Anterior cingulate cortex (tissue), 58 donors: ENCODE data around the gene DHPS.
"Not testable (repeated sequence)": the region's sequence is repeated elsewhere in the genome, so short reads cannot be mapped to it uniquely, and the experiment has no call there.

ENCODE experiments used
- DNase-seq, 58 donors: peaks; one replicate each; lab custom pipeline; 2025; lab: John Stamatoyannopoulos, UW

The DHPS gene

GRCh38 chr19:12706332-12706718 is 24.6 kb upstream of the DHPS start:
- DNase-seq: no peak

- no peak for DNase-seq
These were observed 24.1 kb upstream of the DHPS start for GRCh38 chr19:12705654-12706331.

- DNase-seq: no peak
These were observed 23.5 kb upstream of the DHPS start for GRCh38 chr19:12705169-12705568.

GRCh38 chr19:12703046-12703445 is 21.4 kb upstream of the DHPS start:
- DNase-seq: no peak

DNA sequence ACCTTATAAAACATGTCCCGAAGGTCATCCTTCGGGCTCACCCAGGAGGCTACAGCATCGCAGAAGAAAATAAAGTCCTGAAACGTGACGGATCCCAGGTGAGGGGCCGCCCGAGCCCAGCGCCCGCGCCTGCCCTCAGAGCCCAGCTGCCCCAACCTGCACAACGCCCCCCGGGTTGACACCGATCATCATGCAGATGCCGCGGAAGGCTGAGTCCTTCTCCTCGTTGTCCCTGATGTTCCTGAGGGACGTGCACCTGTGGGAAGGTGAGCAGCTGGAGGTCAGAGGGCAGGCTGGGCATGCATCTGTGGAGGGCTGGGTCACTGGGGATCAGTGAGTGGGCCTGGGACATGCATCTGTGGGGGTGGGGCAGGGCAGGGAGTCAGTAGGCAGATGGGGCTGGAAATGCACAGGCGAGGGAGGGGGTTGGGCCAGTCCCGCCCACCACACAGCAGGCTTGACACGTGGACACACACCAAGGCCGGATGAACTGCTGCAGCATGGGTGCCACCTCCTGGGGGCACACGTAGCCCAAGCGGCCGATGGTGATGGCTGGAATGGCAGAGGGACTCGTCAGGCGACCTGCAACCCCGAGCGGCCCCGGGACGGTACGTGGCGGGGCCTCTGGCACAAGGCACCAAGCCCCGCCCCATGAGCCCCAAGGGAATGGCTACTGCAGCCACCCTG is 20.1 kb upstream of the DHPS start:
- no peak for DNase-seq

GRCh38 chr19:12698138-12698537 is 16.5 kb upstream of the DHPS start:
- no peak for DNase-seq

DNA sequence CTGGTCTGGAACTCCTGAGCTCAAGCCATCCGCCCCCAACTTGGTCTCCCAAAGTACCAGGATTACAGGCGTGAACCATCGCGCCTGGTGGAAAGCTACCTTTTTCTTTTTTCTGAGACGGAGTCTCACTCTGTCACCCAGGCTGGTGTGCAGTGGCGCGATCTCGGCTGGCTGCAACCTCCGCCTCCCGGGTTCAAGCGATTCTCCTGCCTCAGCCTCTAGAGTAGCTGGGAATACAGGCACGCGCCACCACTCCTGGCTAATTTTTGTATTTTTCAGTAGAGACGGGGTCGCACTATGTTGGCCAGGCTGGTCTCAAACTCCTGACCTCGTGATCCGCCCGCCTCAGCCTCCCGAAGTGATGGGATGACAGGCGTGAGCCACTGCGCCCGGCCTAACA is 15.7 kb upstream of the DHPS start:
- not testable (repeated sequence) for DNase-seq

DNA sequence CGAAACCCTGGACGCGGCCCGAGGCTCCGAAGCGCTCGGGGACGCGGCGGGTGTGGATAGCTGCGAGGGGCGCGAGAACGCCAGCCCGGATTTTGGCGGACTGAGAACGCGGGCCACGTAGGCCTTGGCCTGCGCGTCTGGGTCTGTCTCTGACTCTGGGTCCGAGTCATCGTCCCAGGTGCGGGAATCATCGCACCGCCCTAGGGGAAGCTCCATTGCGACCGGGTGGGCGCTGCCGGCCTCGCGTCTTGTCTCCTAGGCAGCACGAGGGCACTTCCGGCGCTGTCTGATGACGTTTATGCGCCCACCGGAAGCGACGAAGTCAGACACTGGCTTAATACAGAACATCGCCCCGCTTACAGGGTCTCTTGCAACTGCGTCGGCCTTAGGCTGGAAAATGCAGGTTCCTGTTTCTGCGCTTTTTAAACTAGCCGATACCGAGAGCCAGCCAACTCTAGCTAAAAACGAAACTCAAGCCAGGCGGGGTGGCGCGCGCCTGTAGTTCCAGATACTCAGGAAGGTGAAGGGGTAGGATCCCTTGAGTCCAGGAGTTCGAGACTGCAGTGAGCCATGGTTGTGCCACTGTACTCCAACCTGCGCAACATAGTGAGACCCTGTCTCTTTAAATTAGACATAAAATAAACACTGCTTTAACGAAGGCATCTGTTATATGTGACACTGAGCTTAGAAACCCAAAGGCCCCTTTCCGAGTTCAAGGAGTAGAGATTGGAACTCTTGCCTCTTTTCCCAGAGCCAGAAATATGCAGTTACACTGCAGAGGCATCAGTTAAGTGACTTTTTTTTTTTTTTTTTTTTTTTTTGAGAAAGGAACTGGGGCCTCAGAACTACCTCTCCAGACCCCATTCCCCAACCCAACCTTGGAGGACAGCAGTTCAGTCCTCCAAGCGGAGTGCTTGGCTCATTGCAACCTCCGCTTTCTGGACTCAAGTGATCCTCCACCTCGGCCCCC is 15.0 kb upstream of the DHPS start, which contains the start of gene FBXW9:
FBXW9 (minus strand) TSS at position 266 of the 970 bp plus-strand sequence; CDS start at position 216, 50 bp downstream.
- DNase-seq: peak; percentile 72 to 100 (median 92)

GRCh38 chr19:12695997-12696365 is 14.3 kb upstream of the DHPS start:
- no peak for DNase-seq

GRCh38 chr19:12695514-12695913 is 13.8 kb upstream of the DHPS start:
- DNase-seq: no peak

DNA sequence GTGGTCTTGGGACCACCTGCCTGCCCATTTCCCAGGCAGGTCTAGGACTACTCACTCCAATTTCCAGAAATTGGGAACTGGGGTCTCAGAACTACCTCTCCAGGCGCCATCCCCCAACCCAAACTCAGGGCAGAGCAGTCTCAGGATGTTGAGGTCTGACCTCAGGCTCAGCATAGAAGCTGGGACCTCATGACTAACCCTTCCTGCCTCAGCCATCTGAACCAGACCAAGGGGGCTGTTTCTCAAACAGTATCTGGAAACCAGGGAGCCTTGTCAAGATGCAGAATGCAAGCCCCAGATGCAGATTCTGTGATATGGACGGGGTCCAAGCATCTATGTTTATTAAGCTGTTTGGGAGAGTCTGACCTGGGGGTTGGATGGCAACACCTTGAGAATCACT is 13.4 kb upstream of the DHPS start:
- DNase-seq: no peak

DNA sequence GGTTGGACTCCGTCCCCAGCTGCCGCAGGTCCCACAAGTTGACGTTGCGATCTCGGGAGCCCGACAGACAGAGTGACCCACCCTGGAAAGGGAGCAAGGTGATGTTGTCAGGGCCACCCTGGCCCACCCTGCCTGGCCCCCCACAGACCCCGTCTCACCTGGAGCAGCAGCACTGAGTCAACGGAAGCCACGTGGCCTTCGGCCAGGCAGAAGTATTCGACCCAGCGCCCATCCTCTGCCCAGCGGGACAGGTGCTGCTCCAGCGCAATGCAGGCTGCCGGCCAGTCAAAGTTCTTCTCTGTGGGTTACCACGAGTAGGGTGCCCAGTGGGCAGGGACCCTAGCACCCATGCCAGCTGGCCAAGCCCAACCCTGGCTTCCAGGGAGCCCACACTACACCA is 13.0 kb upstream of the DHPS start:
- no peak for DNase-seq

- DNase-seq: no peak
These were observed 11.3 kb upstream of the DHPS start for GRCh38 chr19:12692960-12693359.

DNA sequence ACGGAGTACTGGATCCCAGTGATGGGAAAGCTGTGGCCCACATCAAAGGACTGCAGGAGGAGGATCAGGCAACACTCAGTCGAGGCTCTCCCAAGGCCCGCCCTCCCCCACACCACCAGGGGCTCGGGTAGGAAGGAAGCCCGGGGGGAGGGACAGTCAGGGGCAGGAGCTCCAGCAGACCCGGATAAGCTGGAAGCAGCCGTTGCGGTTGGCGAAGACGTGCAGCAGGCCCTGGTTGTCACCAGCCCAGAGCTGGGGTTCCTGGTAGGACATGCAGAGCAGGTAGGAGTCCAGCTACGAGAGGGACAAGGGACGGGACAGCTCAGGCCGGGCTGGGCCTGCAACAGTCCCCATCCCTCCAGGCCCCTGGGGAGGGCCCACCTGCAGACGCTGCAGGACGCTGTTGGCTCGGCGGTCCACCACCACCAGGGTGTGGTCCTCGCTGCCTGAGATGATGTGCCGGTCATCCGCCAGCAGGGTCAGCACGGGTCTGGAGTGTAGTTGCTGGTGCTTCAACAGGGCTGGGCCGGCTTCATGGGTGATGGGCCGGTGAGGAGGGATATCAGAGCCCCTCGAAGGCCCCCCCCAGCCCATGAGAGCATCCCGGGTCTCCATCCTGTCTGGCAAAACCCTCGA is 8.0 kb upstream of the DHPS start:
- DNase-seq: no peak

GRCh38 chr19:12689012-12689411 is 7.3 kb upstream of the DHPS start:
- no peak for DNase-seq

DNA sequence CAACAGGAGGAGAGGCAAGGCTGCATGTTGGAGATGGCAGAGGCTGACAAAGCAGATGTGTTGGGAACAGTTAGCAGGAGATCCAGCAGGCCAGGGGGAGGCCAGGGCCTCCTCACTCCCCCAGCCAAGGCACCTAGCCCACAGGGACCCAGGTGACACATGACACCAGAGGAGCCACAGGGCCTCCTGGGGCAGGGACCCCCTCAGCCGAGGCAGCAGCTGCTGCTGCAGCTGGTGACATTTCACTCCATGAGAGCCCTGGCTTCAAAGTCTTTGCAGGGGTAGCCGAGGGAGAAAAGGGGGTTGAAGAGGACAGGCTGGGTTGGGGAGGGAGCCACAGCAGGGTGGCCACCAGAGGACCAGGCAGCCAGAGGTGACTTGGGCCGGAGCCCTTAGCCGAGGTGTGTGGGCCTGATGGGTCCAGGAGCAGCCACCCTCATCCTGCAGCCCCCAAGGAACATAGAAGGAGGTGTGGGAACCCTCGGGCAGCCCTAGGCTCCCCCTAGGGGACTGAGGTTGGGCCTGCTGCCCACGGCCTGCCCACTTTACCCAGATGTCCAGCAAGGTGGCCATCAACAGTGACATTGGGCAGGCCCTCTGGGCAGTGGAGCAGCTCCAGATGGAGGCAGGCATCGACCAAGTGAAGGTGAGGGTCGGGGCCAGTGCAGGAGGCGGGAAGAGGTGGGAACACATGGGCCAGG is 6.0 kb upstream of the DHPS start, which contains the start of gene GNG14:
GNG14 (plus strand) TSS at position 503 of the 701 bp plus-strand sequence; CDS start at position 554, 51 bp downstream.
- DNase-seq: no peak

DNA sequence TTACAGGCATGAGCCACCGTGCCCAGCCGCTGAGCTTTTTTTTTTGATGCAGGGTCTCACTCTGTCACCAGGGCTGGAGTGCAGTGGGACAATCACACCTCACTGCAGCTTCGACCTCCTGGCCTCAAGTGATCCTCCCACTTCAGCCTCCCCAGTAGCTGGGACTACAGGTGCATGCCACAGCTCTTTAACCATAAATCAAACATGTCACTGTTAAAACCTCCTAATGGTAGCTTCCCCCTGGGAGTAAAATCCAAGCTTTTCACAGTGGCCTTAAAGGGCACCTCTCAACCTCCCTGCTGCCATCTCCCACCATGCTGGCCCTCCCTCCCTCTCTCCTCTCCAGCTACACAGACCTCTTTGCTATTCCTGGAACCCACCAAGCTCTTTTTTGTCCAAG is 4.2 kb upstream of the DHPS start:
- DNase-seq: no peak

DNA sequence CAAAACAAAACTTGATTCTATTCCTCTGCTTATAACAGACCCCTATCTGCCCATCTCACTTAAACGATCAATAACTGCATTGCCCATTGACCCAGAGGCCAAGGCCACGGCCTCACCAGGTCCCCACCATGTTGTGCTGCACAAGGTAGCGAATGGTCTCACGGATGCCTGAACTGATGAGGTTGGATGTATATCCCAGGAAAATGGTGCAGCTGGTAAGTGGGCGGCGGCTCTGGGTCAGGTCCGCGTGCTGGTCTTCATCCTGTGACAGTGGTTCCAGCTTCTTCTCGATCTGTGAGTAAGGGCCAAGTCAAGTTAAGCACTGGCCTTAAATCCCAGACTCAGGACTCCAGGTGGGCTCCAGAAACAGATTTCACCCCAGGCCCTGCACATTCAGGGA is 1.6 kb downstream of the DHPS start:
- DNase-seq: no peak

DNA sequence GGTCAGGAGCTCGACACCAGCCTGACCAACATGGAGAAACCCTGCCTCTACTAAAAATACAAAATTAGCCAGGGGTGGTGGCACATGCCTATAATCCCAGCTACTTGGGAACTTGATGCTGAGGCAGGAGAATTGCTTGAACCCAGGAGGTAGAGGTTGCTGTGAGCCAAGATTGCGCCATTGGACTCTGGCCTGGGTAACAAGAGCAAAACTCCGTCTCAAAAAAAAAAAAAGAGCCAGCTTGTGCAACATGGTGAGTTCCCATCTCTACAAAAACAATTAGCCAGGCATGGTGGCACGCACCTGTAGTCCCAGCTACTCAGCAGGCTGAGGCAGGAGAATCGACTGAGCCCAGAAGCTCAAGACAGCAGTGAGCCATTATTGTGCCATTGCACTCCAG is 3.6 kb downstream of the DHPS start:
- DNase-seq: not testable (repeated sequence)

DNA sequence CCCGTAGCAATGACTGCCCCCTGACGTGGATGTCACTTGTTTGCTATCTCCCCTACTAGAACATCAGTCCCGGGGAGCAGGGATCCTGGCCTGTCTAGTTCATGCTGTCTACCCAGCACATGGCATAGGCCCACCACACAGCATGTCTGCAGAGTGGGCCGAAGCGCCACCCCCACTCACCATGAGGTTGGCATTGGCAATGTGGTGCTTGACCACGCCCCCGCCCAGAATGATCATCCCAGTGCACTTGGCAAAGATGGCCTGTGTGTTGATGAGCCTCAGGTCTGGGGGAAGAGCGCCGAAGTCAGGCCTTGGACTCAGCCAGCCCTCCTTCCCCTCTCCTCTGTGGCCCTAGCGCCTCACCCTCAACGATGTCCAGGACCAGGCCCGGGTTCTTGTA is 4.8 kb downstream of the DHPS start:
- no peak for DNase-seq
